Activated CD8-positive, alpha-beta memory T cell treated with anti-CD3 and anti-CD28 coated beads, Interleukin-2, amount 50 U/mL, for 48 hours (primary cell): ENCODE results near the gene FOXP3.

Source experiments
- DNase-seq: peaks from one replicate; pipeline ENCODE4 v3.0.0-alpha.2; 2020

FOXP3 gene

DNA sequence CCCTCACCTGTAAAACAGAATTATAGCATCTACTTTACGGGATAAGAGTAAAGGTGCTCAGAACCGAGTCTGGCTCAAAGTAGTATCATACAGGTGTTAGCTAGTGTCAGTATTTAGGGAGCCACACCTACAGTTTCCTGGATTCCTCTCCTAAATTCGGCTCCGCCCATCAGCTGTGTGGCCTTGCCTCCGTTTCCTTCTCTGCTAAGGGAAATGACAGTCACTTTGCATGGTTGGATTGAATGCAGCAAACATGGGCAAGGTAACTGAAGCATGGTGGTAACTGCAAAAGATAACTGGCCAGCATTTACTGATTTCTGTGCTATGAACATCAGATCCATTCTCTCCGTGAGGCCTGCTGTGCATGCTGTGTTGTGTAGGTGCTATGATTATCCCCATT lies 7.9 kb upstream of the FOXP3 start:
- no peak for DNase-seq

DNA sequence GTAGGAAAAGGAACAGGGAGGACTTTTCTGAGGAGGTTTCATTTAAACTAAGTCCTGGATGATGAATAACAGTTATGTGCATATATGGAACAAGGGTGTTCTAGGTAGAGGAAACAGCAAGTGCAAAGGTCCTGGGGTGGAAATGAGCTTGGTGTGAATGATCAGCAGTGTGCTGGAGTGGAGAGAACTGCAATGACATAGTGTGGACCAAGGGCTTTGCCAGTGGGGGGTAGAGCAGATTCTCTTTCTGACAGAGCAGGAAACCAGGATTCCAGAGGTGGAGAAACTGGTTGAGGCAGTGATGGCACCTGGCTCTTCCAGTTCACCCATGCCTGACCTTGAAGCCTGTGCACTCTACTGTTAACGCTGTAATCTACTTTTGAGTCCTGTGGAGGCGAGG lies 6.8 kb upstream of the FOXP3 start:
- DNase-seq = no peak

DNA sequence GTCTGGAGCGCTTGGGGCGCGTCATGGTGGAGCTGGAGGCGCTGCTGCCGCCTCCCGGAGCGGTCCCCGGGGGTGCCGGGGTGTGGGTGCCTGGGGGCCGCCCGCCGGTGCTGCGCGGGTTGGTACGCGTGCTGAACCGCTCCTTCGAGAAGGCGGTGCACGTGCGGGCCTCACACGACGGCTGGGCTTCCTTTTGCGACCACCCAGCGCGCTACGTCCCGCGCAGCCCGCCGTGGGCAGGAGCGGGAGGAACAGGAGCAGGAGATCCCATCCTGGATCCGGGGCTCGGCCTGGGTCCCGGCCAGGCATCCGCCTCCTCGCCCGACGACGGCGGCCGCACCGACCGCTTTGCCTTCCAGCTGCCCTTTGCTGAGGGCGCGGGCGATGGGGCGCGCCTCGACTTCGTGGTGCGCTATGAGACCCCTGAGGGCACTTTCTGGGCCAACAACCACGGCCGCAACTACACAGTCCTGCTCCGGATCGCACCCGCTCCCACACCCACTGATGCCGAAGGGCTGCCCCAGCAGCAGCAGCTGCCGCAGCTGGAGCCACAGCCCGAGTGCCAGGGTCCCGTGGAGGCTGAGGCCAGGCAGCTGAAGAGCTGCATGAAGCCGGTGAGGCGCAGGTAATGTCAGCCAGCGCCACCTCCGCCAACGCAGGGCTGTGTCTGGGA lies 5.9 kb upstream of the FOXP3 start:
- DNase-seq = no peak

DNA sequence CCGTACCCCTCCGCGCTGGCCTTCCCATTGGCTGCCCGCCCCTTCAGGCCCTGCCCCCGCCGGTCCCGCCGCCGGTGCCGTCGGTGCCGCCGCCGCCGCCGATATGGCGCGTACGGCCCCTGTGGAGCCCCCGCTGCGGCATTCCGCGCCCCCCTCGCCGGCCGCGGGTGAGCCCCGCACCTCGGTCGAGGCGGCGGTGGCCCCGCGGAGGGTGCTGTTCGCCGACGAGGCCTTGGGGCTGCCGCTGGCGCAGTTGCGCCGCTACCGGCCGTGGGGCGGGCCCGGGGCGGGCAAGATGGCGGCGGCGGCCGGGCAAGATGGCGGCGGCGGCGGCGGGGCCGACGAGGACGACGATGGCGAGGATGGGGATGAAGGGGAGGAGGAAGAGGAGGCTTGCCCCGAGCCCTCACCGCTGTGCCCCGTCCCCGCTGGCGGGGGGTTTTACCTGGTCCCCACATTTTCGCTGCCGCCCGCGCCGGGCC lies 5.3 kb upstream of the FOXP3 start, which contains the start of gene PPP1R3F:
Gene PPP1R3F (plus strand): TSS at position 27 of the 482 bp plus-strand sequence. CDS start 77 bp downstream, at position 104.
- peak; percentile 69 for DNase-seq

DNA sequence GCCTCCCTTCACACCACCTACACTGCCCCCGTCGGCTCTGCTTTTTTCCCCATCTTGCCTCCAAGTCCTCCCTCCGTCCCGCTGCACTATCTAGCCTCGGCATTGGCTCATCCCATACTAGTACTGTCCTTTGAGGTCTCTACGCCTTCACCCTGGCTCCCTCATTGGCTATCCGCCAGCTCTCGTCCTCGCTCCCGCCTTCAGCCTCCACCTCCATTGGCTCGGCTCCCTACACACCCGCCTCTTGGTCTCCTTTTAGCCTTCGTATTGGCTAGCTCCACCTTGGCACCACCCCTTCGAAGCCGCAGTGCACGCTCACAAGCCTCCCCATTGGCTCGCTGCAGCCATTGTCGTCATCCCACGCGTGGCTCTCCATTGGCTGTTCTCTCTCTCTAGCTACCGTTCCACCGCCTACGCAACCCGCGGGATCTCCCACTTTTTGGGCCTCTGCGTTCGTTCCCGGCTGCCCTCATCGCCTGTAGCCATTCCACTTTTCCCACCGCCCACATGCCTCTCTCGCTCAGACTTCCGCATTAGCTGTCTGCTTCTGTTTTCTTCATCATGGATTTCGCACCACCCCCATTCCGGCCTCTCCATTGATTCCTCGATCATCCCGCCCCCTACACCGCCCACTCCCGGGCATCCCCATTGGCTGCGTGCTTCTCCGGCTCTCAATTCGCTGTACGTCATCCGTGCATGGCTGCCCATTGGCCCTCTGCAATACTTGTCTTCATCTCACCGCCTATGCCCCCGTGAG lies 4.7 kb upstream of the FOXP3 start:
- DNase-seq = peak; percentile 90

DNA sequence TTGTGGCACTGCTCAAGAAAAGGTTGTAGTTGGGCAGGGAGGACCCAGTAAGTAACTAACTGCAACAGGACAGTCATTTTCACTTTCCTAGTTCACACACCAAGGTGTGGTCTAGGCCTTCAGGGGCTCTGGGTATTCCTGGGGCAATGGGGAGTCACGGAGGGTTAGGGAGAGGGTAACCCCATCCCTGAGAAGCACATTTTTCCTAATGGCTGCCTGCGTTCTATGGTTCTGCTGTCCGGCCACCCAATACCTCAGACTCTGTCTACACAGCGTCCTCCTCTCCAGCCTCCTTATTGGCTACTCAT lies 4.1 kb upstream of the FOXP3 start:
- no peak for DNase-seq

DNA sequence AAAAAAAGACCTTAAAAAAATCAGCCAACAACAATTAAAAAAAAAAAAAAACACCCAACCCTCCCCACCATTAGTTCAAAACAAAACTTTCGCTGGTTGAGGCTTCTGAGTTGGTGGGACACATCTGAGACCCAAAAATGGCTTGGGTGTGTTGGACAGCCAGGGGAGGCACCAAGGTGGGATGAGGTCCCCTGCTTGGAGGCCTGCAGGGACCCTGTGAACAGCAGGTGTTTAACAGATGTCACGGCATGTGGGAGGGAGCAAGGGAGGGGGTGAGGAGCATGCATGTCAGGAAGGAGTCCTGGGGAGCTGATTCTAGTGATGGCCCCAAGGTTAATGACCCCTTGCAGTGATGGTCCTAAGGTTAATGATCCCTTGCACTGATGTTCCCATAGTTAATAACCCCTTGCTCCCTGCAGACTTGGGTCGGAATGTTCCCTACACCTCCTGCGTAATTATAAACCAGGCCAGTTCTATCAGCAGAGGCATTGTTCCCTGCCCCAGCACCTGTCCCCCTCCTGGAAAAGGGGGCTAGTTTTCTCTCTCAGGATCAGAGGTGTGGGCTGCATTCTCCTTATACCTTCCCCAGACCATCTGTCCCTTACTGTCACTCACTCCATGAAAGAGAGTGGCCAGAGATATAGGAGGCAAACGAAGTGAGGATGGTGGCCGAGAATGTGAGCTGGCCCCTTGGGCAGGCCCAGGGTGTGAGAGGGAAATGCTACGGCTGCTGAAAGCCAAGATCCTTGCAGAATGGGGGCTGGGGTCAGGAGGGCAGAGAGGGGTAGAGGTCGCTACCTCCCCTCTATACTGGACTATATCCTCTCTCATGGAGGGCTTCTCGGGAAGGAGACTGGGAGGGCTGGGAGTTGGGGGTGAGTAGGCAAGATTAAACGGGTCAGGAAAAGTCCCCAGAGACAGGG lies 2.3 kb upstream of the FOXP3 start:
- no peak for DNase-seq

DNA sequence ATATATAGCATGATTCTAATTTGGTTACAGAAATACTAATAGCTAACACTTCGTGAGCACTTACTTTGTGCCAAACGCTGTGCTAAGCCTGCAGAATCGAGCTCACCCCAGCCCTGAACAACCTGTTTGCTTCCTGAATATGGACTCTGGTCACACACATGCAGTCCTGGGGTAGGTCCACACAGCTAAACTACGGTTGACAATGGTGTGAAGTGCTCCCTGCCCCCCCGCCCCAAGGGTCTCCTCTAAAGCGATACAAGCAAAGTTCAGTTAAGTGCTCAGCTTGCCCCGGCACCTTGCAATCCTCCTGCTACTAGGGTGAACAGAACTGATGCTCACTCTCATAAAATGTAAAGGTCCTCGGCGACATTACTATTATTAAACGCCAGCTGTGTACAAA lies 879 bp downstream of the FOXP3 start:
- DNase-seq = no peak

DNA sequence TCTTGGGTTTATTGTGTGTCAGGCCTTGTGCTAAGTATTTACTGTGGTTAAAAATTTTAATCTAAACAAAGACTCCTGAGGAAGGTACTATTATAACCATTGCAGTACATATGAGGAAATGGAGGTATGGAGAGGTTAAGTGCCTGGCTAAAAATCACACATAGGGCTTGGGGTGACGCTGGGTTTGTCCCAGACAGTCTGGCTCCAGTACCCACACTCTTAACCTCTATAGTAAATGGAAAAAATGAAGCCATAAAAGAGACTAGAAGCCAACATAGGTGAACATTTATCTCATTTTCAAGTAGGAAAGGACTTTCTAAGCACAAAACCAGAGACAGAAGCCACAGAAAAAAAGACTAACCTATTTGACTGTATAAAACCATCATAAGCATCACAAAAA lies 1.9 kb downstream of the FOXP3 start:
- no peak for DNase-seq

DNA sequence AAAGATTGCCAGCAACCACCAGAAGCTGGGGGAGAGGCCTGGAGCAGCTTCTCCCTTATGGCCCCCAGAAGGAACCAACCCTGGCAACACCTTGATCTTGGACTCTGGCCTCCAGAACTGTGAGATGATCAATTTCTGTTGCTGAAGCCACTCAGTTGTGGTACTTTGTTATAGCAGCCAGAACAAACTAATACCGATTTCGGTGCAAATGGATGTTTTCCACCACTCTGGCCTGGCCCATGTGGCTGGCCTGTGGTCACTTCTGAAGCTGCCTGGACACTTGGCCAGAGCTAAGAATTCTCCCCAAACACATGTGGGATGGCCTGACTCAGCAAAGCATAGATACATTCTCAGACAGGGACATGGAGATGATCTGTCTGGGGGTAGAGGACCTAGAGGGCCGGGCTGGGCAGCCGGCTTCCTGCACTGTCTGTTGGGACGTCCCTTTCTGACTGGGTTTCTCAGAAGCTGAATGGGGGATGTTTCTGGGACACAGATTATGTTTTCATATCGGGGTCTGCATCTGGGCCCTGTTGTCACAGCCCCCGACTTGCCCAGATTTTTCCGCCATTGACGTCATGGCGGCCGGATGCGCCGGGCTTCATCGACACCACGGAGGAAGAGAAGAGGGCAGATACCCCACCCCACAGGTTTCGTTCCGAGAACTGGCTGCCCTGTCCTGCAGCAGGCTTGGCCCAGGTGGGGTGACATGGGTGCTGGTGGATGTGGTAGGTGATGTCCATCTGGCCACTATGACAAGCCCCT lies 4.1 kb downstream of the FOXP3 start:
- no peak for DNase-seq

DNA sequence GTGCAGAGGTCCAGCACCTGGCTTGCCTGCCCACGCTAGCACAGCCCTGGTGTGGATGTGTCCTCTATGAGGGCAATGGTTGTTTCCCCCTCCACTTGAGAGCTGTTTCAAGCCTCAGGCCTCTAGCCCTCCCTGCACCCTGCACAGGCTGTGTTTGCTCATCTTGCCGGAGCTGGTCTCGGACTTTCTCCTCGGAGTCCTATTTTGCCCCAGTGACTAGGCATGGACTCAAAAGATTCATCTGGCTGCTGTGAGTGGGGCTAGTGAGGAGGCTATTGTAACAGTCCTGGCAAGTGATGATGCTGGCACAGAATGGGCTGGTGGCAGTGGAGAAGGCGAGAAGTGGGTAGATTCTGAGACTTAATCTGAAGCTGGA lies 5.8 kb downstream of the FOXP3 start:
- DNase-seq = no peak

DNA sequence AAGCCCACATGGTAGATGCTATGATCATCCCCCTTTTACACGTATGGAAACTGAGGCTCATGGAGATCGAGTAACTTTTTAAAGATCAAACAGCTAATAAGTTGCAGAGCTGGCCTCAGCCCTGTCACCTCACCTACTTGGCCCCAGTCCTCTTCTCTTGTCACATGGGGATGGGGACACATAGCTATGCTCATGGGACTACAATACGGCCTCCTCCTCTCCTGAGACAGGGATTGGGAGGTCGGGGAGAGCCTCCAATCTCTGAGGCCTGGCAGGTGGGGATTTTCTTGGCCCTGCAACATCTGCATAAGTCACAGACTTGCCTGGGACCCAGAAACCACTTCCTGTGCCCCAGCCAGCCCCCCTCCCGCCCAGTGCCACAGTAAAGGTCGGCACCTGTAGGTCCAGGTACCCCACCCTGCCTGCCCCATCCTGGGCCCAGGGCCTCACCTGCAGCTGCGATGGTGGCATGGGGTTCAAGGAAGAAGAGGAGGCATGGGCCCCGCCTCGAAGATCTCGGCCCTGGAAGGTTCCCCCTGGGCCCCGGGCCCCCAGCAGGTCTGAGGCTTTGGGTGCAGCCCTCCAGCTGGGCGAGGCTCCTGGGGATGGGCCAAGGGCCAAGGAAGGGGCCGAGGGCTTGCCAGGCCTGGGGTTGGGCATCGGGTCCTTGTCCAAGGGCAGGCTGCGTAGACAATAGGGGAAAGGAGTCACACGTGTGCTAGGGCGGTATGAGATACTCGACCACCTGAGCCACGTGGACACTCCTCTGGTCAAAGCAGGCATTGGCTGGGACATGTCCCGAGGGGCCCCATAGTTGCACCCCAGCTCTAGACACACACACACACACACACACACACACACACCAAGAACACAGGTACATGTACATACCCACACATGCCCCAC lies 6.4 kb downstream of the FOXP3 start:
- DNase-seq = no peak

DNA sequence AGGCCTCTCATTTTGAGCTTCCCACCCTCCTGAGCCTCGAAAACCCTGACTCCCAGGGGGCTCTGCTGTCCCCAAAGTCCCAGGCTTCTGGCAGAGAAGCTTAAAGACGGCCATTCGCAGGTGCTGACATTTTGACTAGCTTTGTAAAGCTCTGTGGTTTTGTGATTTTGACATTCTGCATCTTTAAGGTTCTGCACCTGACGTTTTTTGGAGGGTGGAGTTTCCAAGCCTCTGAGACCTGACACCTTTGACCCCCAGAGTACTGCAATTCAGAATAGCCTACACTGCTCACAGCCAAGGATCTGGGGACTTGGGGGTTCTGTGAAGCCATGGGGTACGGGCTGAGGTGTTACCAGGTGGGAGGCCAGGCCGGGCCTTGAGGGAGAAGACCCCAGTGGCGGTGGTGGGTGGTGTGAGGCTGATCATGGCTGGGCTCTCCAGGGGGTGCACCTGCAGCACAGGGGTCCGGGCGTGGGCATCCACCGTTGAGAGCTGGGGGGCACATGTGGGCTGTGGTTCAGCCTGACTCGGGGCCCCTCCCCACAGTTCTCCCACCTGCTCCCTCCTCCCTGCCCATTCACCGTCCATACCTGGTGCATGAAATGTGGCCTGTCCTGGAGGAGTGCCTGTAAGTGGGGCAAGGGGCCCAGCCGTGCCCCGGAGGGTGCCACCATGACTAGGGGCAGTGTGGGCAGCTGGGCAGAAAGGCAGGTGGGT lies 7.3 kb downstream of the FOXP3 start:
- no peak for DNase-seq

DNA sequence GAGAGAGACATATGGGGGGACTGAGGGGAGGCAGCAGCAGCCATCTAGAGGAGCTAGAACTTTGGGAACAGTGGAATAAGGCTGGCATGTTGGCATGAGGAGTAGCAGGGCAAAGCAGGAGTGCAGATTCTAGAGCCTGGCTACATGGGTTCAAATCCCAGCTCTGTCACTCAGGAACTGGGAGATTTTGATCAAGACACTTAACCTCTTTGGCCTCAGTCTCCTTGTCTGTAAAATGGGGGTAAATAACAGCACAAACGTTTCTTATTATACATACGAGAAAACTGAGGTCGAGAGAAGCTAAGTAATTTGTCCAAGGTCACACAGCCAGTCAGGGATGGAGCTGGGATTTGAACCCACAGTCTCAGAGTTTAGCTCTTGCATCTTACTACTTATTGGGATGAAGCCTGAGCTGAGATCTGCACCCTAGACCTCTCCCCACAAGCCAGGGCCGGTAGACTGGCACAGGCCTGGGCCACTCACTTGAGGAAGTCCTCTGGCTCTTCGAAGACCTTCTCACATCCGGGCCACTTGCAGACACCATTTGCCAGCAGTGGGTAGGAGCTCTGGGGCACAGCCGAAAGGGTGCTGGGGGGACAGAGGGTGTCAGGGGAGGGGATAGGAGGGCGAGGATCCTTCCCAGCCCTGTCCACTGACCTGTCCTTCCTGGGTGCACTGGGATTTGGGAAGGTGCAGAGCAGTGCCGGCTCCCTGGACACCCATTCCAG lies 8.1 kb downstream of the FOXP3 start:
- DNase-seq = no peak

DNA sequence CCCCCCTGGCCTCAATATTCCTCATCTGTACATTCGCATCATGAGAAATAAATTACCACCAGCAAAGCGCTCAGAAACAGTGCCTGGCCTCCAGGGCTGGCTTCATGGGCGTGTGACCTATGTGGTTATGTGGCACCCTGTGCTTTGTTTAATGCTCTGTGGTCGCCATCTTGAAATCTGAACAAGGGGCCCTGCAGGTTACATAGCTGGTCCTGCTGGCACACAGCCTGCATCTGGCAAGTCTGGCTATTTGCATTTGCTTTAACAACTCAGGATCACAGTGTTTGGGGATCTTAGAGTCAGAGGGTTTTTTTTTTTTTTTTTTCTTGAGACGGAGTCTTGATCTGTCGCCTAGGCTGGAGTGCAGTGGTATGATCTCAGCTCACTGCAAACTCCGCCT lies 9.9 kb downstream of the FOXP3 start:
- DNase-seq = no peak

DNA sequence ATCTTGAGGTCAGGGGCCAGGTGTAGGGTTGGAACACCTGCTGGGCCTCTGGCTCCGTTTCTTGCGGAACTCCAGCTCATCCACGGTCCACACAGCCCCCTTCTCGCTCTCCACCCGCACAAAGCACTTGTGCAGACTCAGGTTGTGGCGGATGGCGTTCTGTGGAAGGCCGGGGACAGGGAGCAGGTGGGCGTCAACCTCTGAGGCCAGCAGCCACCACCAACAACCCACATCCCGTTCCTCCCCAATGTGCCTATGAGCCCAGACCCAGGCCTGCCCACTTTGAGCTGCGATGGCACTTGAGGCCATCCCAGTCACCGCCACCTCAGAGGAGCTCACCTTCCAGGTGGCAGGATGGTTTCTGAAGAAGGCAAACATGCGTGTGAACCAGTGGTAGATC lies 13.2 kb downstream of the FOXP3 start:
- DNase-seq = no peak

DNA sequence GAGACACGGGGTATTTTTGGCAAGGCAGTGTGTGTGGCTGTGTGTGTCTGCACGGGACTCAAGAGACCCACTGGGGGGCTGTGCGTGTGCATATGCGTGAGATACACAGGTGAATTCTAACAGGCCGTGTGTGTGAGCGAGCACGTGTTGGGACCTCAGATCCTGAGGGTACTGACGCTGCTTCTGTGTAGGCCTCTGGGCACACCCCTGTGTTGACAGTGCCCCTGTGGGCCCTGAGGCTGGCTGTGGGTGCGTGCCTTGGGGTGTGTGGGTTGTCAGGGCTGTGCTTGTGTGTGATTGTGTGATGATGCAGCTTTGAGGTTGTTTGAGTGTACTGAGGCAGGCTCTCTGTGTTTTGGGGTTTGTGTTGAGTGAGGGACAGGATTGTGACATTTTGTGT lies 13.9 kb downstream of the FOXP3 start:
- no peak for DNase-seq

DNA sequence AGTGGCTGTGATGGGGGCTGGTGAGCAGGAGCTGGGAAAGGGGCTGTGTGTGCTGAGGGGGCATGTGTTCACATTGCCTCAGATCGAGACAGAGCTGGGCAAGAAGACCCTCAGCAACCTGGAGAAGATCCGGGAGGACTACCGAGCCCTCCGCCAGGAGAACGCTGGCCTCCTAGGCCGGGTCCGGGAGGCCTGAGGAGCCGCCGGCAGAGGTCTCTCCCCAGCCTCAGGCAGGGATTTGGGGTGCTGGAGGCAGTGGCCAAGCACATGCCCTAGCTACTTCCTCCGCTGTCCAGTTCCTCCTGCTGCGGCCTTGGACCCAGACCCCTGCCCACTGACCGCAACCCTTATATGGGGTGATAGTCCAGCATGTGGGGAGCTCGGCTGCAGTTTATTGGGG lies 14.4 kb downstream of the FOXP3 start:
- no peak for DNase-seq

DNA sequence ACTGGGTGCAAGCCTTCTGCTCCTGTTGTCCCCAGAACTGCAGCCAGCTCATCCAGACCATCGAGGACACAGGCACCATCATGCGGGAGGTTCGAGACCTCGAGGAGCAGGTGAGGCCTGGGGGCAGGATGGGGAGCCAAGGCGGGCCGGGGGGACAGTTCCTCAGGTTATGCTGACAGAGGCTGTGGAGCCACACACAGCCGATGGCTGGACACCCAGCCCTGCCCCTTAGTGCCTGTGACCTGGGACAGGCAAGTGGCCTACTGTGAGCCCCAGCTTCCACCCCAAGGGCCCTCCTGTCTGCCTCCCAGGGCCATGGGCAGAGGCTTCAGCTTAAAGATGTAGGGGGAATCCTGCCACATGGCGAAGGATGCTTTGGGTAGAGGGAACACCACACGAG lies 14.9 kb downstream of the FOXP3 start:
- no peak for DNase-seq

DNA sequence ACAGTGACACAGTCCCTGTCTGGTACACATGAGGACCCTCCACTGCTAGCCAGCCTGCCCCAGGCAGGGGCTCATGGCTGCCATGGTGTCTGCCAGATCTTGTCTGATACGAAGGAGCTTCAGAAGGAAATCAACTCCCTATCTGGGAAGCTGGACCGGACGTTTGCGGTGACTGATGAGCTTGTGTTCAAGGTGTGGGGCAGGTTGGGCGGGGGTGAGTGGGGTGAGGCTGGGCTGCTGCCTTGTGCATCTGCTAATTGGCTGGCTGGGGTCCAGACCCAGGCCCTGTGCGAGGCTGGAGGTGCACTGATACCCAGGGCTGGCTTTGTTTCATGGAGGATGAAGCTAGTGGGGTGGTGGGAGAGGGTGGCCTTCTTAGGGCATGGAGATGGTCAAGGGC lies 15.4 kb downstream of the FOXP3 start:
- DNase-seq = no peak
